Osteocyte (in vitro differentiated cells): ENCODE measurements around the gene KRTAP20-4. TPM values are rescaled to one million over a fixed set of nuclear protein-coding genes. Genes with fewer than 3 reads are reported as not detected.

Experiments used
- DNase-seq: peaks from one replicate; pipeline ENCODE4 v3.0.0; 2021; ENCODE audit warnings: mixed read lengths; ENCODE audit not compliant: unreplicated experiment; ENCODE audit errors: extremely low spot score
- H3K27ac Mint-ChIP-seq: one replicate; pipeline ENCODE4 v1.8.0; 2021; ENCODE audit warnings: mild to moderate bottlenecking, mixed read lengths; ENCODE audit not compliant: unreplicated experiment
- H3K27me3 Mint-ChIP-seq: one replicate; pipeline ENCODE4 v1.8.0; 2021; ENCODE audit warnings: mixed read lengths; ENCODE audit not compliant: unreplicated experiment
- H3K36me3 Mint-ChIP-seq: one replicate; pipeline ENCODE4 v1.8.0; 2021; ENCODE audit warnings: mixed read lengths; ENCODE audit not compliant: unreplicated experiment
- H3K4me1 Mint-ChIP-seq: one replicate; pipeline ENCODE4 v1.8.0; 2021; ENCODE audit warnings: mixed read lengths; ENCODE audit not compliant: unreplicated experiment
- H3K4me3 Mint-ChIP-seq: one replicate; pipeline ENCODE4 v1.8.0; 2021; ENCODE audit warnings: mild to moderate bottlenecking, moderate library complexity, mixed read lengths; ENCODE audit not compliant: unreplicated experiment
- H3K9me3 Mint-ChIP-seq: one replicate; pipeline ENCODE4 v1.8.0; 2021; ENCODE audit warnings: mixed read lengths; ENCODE audit not compliant: unreplicated experiment
- total RNA-seq: library from RNA; stranded (reverse); gene quantifications from 2 replicates; pipeline ENCODE4 v1.2.1, GENCODE V29; 2021
- TF ChIP-seq, protein P1 (sequence below): fragments of 200-600 bp; sonication (generic); IDR thresholded peaks from 2 replicates; pipeline ENCODE4 v1.5.0; 2021; ENCODE audit warnings: antibody characterized with exemption, mild to moderate bottlenecking, moderate library complexity

KRTAP20-4 gene
- total RNA-seq, 1 donor from 2014 or later: not detected

GRCh38 chr21:30590297-30590696, 30.1 kb upstream of the KRTAP20-4 start, which contains the start of gene KRTAP22-2:
TSS of gene KRTAP22-2 (minus strand) at chr21:30590397.
- Mint-ChIP-seq H3K9me3 (no peaks in the 10 kb centered on the region), H3K27ac (no peak within 1 kb of the TSS)
- TF ChIP-seq, protein P1, sequence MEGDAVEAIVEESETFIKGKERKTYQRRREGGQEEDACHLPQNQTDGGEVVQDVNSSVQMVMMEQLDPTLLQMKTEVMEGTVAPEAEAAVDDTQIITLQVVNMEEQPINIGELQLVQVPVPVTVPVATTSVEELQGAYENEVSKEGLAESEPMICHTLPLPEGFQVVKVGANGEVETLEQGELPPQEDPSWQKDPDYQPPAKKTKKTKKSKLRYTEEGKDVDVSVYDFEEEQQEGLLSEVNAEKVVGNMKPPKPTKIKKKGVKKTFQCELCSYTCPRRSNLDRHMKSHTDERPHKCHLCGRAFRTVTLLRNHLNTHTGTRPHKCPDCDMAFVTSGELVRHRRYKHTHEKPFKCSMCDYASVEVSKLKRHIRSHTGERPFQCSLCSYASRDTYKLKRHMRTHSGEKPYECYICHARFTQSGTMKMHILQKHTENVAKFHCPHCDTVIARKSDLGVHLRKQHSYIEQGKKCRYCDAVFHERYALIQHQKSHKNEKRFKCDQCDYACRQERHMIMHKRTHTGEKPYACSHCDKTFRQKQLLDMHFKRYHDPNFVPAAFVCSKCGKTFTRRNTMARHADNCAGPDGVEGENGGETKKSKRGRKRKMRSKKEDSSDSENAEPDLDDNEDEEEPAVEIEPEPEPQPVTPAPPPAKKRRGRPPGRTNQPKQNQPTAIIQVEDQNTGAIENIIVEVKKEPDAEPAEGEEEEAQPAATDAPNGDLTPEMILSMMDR: no peak

DNA sequence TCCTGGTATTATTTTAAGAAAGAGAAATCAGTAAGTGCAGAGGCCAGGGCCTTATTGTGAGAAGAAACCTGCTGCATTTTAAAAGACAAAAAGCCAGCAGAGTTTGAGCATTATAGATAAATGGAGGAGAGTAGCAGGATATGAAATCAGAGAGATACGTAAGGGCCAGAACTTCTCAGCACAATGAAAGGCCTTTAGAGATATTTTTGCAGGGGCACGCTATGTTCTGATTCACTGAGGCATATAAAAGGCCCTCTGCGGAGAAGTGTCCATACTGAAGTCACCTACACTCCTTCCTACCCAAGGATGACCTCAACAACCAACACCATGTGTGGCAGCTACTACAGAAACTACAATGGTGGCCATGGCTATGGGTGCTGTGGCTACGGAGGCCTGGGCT, 28.3 kb upstream of the KRTAP20-4 start, which contains the start of gene KRTAP6-3:
TSS of gene KRTAP6-3 (plus strand) at position 301 of the 400 bp plus-strand sequence. CDS start at position 307, 6 bp downstream.
- no peaks in the 10 kb centered on the region for H3K9me3 Mint-ChIP-seq
- H3K36me3 Mint-ChIP-seq: no peaks in the 10 kb centered on the region
- H3K4me3 Mint-ChIP-seq: no peak within 1 kb of the TSS
- no peak within 1 kb of the TSS for H3K27ac Mint-ChIP-seq
- no peaks in the 10 kb centered on the region for H3K4me1 Mint-ChIP-seq
- no peak for DNase-seq
- no peaks in the 10 kb centered on the region for H3K27me3 Mint-ChIP-seq
- TF ChIP-seq, protein P1: no peak

More at GRCh38 chr21:30590297-30590696, 30.1 kb upstream of the KRTAP20-4 start, which contains the start of gene KRTAP22-2:
- DNase-seq: no peak
- H3K4me1 Mint-ChIP-seq: no peaks in the 10 kb centered on the region
- no peaks in the 10 kb centered on the region for H3K36me3 Mint-ChIP-seq
- no peak within 1 kb of the TSS for H3K4me3 Mint-ChIP-seq
- no peaks in the 10 kb centered on the region for H3K27me3 Mint-ChIP-seq

- H3K4me3 Mint-ChIP-seq: no peak within 1 kb of the TSS
- H3K4me1 Mint-ChIP-seq: no peaks in the 10 kb centered on the region
- no peak for DNase-seq
- peaks cover 5% of the 10 kb centered on the region for H3K9me3 Mint-ChIP-seq
- no peak within 1 kb of the TSS for H3K27ac Mint-ChIP-seq
- H3K36me3 Mint-ChIP-seq: no peaks in the 10 kb centered on the region
- TF ChIP-seq, protein P1: no peak
- no peaks in the 10 kb centered on the region for H3K27me3 Mint-ChIP-seq
These were observed 21.6 kb upstream of the KRTAP20-4 start, which contains the start of gene KRTAP6-2 for GRCh38 chr21:30598802-30599201. TSS of gene KRTAP6-2 (minus strand) at chr21:30598902. CDS start at chr21:30598874, 28 bp downstream.

DNA sequence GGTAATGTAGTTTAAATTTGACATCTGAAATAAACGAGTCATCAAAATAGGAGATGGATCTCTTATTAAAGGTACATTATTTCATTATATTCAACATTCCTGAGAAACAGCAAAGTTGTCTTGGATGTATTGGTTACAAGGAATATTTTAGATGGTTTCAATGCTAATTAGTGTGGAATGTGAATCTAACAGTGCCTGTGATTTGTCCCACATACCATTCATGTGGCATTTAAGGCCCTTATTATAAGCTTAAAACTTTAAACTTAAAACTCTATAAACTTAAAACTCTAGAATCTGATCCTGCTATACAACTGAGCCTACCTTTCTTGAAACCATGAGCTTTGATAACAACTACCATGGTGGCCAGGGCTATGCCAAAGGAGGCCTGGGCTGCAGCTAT, 19.6 kb upstream of the KRTAP20-4 start, which contains the start of gene KRTAP22-1:
TSS of gene KRTAP22-1 (plus strand) at position 301 of the 400 bp plus-strand sequence.
- H3K27ac Mint-ChIP-seq: no peak within 1 kb of the TSS

DNA sequence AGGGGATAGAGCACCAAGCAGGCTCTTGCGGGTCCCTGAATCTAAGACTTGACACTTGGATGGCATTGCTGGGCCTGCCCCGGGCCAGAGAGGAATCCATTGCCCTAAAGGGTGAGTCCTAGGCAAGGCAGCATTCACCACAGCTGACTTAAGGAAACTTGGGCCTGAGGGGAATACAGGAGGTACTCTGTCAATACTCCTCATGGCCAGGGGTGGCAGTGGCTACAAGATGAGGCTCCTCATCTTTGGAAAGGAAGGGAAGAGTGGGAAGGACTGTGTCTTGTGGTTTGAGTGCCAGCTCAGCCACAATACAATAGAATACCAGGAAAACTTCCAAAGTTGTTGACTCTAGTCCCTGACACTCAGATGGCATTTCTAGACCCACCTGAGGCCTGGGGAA, 14.5 kb upstream of the KRTAP20-4 start:
- H3K9me3 Mint-ChIP-seq: peaks cover 7% of the 10 kb centered on the region

More for the DNA sequence above, 19.6 kb upstream of the KRTAP20-4 start, which contains the start of gene KRTAP22-1:
- Mint-ChIP-seq H3K27me3 (no peaks in the 10 kb centered on the region), H3K4me3 (no peak within 1 kb of the TSS), H3K4me1 (no peaks in the 10 kb centered on the region), H3K9me3 (peaks cover 5% of the 10 kb centered on the region), H3K36me3 (no peaks in the 10 kb centered on the region)
- DNase-seq: no peak
- TF ChIP-seq, protein P1: no peak

More for the DNA sequence above, 14.5 kb upstream of the KRTAP20-4 start:
- no peak overlapping the region for H3K4me3 Mint-ChIP-seq
- H3K27ac Mint-ChIP-seq: no peak overlapping the region
- TF ChIP-seq, protein P1: no peak
- DNase-seq: no peak
- H3K4me1 Mint-ChIP-seq: no peaks in the 10 kb centered on the region
- H3K27me3 Mint-ChIP-seq: no peaks in the 10 kb centered on the region
- no peaks in the 10 kb centered on the region for H3K36me3 Mint-ChIP-seq
